HuH-7.5 (cell line): ENCODE data around the gene NHLRC1.

Source experiments
- DNase-seq: peaks from one replicate; pipeline ENCODE4 v3.0.0; 2011; ENCODE audit warnings: low spot score

The NHLRC1 gene

GRCh38 chr6:18138906-18139305 lies 16.4 kb upstream of the NHLRC1 start:
- no peak for DNase-seq

DNA sequence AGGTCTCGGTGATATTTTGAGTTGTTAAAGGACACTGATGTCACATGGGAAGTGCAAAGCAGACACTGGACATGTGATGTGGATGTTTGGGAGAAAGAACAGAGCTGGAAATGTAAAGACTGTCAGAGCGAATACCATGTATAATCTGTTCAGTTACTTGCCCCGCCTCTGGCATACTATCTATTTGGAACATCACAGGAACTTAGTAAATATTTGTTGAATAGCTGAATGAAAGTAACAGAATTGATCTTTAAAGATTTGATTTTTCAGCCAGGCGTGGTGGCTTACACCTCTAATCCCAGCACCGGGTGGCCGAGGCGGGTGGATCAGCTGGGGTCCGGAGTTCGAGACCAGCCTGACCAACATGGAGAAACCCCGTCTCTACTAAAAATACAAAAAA lies 13.8 kb upstream of the NHLRC1 start:
- DNase-seq: no peak

DNA sequence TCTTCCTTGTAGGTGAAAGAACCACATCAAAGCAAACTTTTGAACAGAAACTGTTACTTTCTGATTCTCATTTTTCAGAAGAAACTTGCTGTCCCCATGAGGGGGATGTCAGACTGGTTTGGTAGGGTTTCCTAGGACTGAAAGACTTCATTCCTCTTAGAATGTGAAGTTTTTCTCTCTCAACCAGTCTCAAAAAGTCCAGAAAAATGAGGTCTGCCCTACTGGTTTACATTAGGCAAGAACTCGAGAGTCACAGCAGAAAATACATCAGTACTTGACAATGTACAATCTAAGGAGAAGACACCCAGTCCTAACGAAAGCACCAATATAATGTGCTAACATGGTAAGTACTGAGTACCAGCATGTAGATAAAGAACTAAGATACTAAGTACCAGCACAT lies 12.7 kb upstream of the NHLRC1 start:
- DNase-seq: no peak

GRCh38 chr6:18132346-18132745 lies 9.9 kb upstream of the NHLRC1 start:
- DNase-seq: no peak

GRCh38 chr6:18126121-18126520 lies 3.6 kb upstream of the NHLRC1 start:
- no peak for DNase-seq

DNA sequence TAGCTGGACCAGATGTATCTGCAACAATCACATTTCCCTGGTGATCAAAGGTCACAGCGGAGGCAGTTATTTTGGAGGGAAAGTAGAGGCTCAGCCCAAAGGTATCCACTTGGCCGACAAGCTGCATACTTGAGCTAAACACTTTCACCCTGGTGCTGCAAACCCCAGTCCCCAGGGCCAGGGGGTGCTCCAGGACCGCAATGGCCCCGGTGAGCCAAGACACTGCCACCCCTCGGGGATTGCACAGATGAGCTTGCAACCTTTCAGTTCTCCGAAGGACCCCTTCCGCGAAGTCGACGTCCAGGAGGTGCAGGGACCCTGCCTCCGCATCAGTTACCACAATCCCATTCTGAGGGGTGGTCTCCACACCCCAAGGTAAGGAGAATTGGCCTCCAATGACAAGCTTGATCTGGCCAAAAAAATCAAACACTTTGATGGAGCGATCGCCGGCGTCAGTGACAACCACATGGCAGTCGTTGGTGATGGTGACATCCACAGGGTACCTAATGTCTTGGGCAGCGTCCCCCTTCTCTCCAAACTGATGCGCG lies 823 bp downstream of the NHLRC1 start:
- no peak for DNase-seq

- DNase-seq: no peak
Measured at GRCh38 chr6:18119236-18119635, 3.2 kb downstream of the NHLRC1 start.

- DNase-seq: no peak
Measured at GRCh38 chr6:18118330-18118729, 4.1 kb downstream of the NHLRC1 start.

DNA sequence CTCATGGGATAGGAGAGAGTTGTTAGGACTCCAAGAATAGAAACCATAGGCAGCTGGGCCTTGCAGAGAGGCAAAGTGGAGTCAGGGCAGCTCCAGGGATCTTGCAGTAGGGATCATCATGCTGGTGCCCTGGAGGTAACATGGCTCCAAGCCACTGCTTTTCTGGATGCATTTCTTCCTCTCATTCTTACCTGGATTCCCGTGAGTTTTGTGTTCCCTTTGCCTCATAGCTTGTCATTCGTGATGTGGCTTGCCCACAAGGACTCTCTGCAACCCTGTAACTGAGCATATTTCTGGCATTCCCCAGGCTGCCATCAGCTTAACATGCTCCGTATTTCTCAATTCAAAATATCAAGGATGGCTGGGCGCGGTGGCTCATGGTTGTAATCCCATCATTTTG lies 5.3 kb downstream of the NHLRC1 start:
- no peak for DNase-seq

DNA sequence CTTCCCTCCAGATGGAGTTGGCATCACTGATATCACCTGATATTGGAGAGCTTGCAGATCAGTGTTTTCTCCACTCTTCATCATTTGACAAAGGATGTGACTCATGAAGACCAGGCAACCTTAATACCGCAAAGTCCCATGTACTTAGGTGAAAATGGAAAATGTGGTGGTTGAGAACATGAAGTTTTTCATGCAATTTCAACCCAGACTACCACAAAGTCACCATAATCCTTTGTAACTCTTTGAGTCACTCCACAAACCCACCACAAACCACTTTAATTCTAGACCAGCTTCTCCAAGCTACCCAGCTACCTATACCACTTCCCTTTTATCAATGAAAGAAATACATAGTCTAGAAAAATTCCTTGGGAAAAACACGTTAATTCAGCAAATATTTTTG lies 7.1 kb downstream of the NHLRC1 start:
- no peak for DNase-seq

GRCh38 chr6:18110162-18110561 lies 12.3 kb downstream of the NHLRC1 start:
- no peak for DNase-seq

DNA sequence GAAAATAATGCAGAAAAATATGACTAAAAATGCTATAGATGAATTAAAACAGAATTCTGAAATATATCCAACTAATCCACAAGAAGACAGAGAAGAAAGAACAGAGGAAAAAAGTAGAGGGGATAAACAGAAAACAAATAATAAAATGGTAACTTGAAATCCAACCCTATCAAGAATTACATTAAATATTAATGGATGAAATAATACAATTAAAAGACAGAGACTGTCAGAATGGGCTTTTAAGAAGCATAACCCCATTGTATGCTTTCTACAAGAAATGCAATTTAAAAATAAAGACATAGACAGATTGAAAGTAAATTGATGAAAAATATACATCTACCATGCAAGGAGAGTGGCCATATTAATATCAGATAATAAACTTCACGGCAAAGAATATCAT lies 15.4 kb downstream of the NHLRC1 start:
- DNase-seq: no peak

DNA sequence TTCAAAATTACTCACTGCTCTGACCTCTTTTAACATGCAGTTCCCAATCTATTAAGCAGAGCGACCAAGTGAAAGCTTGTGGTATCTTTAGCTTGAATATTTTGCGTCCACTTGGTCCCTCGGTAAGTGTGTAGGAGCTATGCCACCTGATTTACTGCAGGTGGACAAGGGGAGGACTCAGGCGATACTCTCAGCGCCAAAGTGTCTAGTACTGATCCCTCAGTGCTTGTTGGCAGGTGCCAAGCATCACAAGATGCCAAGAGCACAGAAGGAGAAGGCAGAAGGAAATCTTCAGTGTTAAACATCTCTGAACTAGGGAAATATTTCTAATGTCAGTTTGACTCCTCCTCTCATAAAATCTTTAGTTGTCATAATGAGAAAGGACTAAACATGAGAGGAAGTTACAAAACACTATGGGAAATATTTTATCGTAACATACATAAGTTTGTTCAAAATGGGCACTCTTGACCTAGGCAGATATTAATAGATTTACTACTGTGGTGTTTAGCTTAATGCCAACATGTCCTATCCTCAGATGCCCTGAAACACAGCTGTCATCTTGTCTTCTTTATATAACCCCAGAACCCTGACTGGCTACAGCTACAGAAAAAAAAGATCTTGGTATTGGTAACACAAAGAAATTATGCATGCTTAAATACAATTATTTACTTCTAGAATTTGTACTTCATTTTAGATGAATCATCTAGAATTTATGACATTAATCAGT lies 19.5 kb downstream of the NHLRC1 start:
- DNase-seq: no peak

DNA sequence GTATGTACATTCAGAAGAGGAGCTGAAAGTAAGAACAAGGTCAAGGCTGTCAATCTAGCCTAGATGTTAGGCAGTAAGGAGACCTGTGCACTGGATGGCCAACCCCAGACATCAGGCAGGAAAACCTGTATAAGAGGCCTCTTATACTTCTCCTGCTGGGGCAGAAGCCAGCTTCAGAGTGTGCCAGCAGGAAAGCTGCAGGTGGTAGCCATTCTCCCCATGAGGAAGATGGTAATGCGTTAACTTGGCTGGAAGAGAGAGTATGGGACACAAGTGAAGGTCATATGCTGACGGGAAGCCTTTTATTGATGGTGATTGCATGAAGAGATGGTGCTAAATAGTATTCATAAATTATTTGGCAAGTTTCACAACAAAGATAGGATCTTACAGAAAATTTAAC lies 20.6 kb downstream of the NHLRC1 start:
- DNase-seq: no peak

- DNase-seq: no peak
Measured at GRCh38 chr6:18101271-18101670, 21.2 kb downstream of the NHLRC1 start.

DNA sequence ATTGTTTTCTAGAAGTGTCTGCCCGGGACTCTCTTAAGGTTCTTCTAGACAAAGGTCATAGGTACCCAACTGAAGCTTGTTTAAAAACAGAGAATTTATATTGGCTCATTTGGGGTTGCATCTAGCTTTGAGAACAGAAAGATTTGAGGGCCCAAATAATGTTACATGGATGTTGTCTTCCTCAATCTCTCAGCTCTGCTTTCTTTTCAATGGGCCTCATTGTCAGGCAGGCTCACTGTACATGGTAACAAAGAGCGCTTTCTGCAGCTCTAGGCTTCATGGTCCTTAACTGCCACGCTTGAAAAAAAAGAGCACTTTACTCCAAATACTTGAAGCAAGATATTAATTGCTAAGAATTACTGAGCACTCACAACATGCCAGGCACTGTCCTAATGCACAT lies 22.2 kb downstream of the NHLRC1 start:
- no peak for DNase-seq

- DNase-seq: no peak
Measured at GRCh38 chr6:18099511-18099910, 23.0 kb downstream of the NHLRC1 start.

DNA sequence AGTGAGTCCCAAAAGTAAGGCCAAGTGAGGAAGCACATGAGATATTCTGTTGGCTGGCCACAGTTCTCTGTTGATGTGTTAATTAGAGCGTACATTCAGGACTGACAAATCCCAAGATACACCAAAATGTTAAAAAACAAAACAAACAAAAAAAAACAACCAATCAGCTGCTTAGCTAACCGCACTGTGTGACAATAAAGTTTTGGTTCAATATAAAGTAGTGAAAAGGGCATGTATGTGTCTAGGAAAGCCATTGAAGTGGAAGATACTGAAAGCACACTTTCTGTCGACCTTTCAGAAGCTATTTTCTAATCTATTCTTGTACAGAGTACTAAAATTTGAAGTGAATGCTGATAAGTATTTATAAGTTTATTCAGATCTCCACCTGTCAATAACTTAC lies 26.1 kb downstream of the NHLRC1 start:
- DNase-seq: no peak

DNA sequence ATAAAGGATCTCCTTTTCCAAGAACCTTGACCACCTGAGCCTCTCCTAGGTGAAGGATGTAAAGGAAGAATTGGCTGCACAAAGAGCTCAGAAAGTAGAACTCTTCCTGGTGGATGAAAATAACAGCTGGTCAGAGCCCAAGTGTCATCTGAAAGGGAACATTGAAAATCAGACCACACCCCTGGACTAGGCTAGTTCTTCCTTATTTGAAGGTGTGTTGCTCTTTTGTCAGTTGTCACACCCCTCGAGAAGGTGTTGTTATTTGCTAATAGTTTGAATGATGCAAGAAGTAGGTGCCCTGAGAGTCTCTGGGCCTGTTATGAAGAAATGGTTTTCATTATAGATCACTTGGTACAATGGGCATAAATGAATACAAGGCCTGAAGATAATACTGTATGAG lies 31.1 kb downstream of the NHLRC1 start:
- DNase-seq: no peak

DNA sequence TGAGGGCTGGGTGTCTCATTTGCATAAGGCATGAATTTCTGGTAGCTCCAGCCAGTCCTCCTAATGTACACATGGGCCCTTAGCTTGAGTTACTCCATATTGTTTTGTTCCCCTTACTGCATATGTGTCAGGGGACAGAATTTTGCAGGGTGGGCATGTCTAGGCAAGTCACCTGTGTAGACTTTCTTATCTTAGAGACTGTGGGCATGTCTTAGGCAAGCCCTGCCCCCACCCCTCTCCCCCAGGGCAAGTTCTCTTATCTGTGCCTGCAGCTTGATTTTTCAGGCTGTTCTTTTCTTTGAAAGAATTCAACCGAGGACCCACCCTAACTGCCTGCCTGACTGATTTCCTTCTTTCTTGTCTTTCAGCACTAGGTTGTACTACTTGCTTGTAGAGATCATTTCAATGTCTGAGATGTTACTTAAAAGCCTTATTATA lies 32.1 kb downstream of the NHLRC1 start:
- DNase-seq: no peak

GRCh38 chr6:18088419-18089296 lies 33.8 kb downstream of the NHLRC1 start:
- DNase-seq: no peak

GRCh38 chr6:18087396-18088165 lies 34.9 kb downstream of the NHLRC1 start:
- no peak for DNase-seq
